Renal cortex interstitium (tissue), 11 donors: ENCODE results near the gene OCIAD2. TPM values are rescaled to one million over a fixed set of nuclear protein-coding genes. Genes with fewer than 3 reads are reported as not detected.
"Not testable (repeated sequence)": the region's sequence is repeated elsewhere in the genome, so short reads cannot be mapped to it uniquely, and the experiment has no call there.

ENCODE experiments used
- DNase-seq, 11 donors: peaks; one replicate each; pipeline ENCODE4 v3.0.0-alpha.2; 2013; ENCODE audit warnings: low read depth in 9 of 11, low spot score in 4 of 11; ENCODE audit errors: extremely low read depth in 1 of 11
- polyA plus RNA-seq, 3 donors: library from polyadenylated mRNA; unstranded; fragments of 120-200 nt; gene quantifications; one replicate each; pipeline ENCODE4 v1.2.1, GENCODE V29; 2013; ENCODE audit not compliant: insufficient read length in 3 of 3

OCIAD2 gene
- polyA plus RNA-seq, 3 donors, result 198 to 245 (median 210) TPM

DNA sequence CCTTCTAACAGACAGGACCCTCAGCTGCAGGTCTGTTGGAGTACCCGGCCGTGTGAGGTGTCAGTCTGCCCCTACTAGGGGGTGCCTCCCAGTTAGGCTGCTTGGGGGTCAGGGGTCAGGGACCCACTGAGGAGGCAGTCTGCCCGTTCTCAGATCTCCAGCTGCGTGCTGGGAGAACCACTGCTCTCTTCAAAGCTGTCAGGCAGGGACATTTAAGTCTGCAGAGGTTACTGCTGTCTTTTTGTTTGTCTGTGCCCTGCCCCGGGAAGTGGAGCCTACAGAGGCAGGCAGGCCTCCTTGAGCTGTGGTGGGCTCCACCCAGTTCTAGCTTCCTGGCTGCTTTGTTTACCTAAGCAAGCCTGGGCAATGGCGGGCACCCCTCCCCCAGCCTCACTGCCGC, 16.5 kb upstream of the OCIAD2 start:
- not testable (repeated sequence) for DNase-seq

DNA sequence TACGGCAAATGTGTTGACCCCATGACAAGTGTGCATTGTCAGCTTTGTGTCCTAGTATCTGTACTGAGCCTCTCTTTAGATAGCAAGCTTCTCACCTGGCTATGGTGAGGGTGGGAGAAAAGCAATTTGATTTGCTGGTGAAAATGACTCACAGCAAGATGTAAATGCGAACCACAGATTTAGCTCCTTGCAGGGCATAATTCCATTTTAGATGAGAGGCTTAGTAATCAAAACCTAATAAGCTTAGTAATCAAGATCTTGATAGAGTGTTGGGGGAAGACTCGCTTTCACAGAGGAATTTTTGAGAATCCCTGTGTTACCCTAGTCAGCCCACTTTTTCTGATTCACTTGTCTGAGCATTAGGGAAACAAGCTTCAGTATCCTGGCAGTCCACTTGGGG, 7.7 kb upstream of the OCIAD2 start:
- DNase-seq, result no peak

DNA sequence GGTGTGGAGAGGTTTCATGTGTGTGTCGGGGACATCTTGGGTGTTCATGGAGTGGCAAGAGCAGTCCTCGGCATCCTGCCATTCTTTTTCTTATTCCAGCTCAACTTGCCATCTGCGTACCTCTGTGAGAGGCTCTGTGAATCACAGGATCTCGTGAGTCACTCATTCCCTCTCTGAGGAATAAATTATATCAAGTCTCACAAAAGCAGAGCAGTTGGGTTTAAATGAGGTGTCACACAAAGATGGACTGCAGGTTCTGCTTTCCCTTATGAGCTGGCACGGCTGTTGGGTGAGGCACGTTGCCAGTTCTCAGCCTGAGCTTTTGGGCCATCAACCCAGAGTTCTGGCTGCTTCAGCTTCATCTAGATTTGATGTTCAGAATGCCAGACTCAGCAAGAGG, 6.8 kb upstream of the OCIAD2 start:
- no peak for DNase-seq

DNA sequence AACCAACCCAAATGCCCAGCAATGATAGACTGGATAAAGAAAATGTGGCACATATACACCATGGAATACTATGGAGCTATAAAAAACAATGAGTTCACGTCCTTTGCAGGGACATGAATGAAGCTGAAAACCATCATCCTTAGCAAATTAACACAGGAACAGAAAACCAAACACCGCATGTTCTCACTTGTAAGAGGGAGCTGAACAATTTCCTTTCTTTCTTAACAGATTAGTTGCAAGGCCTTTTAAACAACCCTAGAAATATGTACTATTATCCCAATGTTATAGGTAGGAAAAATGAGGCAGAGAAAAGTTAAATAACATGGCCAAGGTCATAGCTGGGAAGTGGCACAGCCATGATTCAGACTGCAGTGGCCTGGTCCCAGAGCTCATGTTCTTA, 5.8 kb upstream of the OCIAD2 start:
- DNase-seq, result no peak

DNA sequence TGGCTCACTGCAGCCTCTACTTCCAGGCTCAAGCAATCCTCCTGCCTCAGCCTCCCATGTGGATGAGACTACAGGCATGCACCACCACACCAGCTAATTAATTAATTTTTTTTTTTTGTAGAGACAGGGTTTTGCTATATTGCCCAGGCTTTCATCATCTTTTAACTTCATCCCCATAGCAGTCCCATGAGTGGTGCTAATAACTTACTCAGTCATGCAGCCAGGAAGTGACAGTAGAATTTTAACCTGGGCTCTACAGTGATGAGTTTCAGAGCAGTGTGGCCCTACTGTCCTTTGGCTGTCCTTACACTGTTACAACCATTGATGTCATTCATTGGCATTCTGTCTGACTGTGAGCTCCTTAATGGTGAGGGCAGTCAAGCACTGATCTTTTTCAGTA, 3.9 kb upstream of the OCIAD2 start:
- no peak for DNase-seq

DNA sequence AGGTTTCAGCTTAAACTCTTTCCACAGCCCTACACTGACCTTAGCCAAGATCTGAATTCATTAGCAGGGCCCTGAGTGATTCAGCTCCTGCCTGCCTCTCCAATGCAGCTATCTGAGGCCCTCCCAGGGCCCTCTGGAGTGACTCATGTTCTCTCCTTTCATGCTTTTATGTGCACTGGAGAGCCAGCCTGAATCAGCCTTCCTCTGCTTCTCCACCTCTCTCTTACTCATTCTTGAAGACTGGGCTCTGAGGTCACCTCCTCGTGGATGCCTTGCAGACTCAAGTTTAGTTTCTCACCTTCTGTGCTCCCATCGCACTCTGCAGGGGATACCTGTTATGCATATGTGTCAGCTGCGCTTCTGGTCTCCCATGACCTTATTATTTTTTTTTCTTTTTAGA, 3.1 kb upstream of the OCIAD2 start:
- no peak for DNase-seq

DNA sequence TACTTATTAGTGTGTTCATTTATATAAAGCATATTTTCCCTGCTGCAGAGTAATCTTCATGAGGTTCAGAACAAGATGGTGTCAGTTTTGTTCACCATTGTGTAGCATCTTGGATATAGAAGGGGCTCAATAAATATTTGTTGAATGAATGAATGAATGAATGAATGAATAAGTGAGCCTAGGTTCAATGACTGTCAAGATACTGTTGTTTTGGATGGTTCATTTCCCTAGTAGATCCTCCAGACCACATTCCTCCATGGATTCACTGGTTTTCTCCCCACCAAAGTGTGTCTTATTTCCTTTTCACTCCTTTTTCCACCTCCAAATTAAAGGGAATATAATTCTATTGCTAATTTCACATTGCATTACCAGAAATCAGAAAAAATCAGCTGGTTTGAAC, 2.1 kb upstream of the OCIAD2 start:
- no peak for DNase-seq

DNA sequence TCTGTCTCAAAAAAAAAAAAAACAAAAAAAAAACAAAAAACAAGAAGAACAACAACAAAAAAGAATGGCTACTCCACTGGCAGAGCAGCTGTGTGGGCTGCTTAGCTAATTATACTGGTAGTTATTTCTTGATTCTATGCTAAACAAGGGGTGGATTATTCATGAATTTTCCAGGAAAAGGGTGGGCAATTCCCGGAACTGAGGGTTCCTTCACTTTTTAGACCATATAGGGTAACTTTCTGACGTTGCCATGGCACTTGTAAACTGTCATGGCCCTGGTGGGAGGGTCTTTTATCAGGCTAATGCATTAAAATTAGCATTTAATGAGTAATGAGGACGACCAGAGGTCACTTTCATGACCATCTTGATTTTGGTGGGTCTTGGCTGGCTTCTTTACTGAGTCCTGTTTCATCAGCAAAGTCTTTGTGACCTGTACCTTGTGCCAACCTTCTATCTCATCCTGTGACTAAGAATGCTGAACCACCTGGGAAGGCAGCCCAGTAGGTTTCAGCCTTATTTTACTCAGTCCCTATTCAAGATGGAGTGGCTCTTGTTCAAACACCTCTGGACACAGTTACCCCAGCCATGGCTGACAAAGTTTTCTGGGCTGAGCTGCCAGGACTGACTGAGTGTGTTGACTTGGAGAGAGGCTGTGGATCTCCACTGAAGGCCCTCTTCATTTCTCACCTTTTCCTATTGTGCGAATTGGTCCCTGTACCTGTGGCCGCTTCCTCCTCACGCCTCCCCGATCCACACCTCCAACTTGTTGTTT, 1.3 kb upstream of the OCIAD2 start:
- DNase-seq, result no peak

DNA sequence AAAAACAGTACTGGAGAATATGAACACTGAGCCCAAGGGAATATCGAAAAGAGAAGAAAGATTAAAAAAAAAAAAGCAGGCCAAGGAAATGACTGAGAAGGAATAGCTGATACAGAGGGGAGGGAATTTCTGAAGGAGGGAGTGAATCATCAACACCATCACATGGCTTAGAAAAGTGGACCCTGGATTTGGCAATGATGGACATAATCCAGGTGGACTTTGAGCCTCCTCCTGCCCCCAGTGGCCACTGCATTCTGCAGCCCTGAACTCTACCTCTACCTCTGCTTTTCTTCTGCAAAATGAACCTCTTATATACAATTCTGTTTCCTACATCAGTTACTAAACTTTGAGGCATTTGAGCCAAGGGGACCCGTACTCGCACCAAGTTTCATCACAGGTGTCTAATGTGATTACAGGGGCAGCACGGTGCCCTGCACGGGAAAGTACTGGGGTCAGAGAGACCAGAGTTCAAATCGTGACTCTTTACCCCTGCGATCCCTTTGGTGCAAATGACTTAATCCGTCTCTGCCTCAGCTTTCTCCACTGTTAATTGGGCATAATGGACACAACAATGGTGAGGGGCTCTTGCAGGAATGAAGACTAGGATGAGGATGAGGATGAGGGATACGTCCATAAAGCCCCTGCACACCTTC, 1.1 kb downstream of the OCIAD2 start:
- DNase-seq, result peak in 2 of 11 donors; percentile 1 to 22

DNA sequence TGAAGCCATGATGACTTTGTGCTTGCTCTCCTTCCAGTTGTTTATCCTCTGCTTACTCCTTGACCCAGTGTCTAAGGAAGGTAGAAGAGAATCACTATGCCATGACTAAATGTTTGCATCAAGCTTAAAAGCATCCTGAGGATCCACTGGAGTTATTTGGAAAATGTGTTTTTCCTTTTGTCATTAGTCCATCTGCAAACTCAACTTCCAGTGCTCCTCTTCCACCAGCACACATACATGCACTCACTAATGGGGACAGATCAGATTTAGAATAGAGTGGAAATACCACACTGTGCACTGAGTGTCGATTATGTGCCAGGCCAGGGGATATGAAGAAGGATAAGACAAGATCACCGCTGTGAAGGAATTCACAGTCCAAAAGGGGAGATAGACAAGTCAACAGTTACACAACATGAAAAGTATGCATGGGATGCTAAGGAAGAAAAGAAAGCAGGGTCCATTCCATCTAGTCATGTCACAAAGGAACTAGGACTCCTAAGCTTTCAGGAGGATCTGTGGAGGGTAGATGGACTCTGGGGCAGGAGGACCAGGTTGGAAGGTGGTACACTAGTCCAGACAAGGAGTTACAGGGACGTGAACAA, 1.9 kb downstream of the OCIAD2 start:
- no peak for DNase-seq

DNA sequence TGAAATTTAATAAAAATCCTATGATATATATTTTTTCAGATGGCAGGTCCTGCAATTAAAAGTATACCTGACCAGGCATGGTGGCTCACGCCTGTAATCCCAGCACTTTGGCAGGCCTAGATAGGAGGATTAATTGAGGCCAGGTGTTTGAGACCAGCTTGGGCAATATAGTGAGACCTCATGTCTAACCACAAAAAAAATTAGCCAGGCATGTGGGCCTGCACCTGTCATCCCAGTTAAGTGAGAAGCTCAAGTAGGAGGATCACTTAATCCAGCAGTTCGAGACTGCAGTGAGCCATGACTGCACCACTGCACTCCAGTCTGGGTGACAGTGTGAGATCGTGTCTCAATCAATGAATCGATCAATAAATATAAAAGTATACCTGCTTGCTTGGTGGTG, 2.5 kb downstream of the OCIAD2 start:
- no peak for DNase-seq

DNA sequence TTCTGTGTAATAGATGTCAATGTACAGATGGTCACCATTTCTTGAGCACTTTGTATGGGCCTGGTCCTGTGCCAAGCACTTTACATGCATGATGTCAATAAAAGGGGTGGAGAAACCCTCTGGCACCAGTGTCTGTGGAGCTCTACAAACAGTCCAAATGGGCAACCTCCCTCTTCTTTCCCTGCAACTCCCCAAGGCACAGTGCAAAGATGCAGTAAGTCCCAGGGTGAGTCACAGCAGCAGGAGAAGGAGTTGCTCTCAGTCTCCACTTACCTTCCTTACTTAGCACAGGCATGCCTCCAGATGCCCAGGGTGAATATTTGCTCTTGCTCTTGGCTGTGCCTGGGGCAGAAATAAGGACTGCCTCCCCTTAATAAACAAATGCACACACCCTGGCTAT, 4.3 kb downstream of the OCIAD2 start:
- no peak for DNase-seq

DNA sequence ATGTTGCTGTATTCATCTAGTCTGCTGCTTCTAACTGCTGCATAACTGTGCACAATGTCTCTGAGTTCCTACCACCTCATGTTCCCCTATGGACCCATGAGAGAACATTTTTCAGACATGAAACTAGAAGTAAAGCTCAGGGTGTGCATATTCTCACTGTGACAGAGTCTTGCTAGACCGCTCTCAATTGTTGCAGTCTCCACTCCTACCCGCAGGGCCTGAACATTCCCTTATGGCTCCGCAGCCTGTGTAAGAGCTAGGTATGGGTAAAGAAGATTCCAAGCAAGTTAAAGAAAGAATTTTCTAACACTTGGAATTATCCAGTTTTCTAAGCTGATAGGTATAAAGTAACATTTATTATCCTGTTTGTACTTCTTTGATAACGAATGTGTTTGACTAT, 5.4 kb downstream of the OCIAD2 start:
- no peak for DNase-seq

DNA sequence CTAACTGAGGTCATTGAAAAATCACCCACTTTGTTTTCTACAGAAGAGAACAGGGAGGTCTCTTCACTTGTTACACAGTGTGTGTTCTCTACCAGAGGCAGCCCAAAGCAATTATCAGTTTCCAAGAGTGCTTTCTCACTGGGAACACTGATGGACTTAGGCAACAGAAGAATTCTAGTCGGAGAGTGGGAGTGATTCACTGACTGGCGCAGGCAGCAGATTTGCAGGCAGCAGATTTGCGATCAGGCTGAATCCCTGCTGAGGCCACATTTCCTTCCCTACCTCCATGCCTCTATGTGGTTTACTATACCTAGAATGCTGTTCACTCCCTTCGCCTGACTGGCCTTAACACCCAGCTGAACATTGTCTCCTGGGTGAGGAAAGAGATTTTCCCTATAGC, 6.6 kb downstream of the OCIAD2 start:
- no peak for DNase-seq

DNA sequence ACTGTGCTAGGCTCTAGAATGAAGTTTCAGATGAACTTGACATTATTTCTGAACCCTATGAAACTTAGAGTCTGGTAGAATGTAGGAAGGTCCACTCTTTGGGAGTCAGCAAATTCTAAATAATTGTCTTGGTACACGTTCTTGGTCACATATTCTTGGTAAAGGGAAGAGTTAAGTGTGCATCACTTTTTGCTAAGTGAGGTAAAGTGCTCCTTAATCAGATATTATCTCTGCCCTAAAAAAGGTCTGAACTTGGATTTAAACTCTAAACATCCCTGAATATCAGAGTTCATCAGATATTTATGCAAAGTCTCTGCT, 7.2 kb downstream of the OCIAD2 start:
- DNase-seq, result no peak

DNA sequence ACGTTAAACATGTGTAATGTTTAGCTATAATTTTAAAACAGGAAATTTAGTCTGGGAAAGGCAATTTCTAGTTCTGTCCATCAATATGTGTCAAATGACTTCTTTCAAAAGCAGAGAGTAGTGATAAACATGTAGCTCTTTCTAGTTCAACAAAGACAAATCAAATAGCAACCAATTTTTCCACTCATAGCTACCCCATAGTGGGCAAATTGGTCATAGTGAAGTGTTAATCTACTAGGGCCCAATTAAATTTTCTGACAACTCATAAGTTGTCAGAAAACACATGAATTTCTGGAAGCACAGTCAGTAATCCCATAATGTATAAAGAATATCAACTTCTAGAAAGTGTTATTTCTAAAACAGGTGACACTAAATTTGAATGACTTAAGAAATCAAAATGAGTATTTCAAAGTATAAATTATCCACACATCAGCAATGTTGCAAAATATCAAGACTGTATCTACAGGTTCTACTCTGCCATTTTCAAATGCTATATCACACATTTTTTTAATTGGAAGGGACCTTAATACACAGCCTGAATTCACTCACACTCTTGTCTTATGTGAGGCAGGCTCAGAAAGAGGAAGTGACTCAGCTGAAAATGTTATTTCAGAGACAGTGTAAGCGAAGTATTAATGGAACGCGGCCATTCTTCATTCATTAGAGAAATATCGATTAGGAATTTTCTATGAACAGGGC, 7.7 kb downstream of the OCIAD2 start:
- no peak for DNase-seq

DNA sequence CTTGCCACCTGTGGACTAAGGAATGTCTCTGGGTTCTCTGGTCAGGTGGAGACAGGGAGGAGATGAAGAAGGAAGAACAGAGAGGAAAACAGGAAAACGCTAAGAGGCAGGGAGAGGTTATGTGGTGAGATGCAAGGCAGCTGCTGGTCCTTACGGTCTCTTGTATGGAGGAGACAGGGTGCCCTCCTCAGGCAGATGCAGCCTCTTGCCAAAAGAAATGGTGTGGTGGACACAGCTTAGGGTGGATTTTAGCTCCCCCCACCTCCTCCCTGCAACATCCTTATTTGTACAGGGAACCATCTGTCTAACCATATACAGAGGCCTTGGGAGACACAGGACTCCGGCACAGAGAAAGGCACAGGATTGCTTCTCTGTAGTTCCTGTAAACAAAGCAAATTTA, 9.7 kb downstream of the OCIAD2 start:
- no peak for DNase-seq

DNA sequence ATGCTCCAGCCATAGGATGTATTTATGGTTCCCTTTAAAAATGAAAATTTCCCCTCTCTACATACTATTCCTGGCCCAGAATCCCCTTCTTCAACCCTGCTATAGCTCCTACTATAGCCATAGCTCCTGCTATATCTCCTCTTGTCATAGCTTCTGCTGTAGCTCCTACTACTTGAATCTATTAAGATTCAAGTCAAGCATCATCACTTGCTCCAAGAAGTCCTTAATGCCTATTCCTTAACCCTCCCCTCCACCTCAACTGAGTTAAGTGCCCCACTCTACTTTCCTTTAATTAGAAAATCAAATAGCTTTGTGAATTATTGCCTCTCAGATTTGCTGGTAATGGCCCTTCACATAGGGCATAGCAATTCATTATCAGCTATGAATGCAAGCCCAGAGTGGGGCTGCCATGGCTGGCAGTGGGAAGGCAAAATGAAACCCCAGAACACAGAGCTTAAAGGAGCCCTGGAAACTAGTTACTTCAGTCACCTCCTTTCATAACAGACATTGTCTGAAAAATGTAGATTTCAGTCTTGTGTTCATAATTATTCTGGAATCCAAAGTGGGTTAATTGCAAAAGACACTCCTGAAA, 15.4 kb downstream of the OCIAD2 start:
- DNase-seq, result no peak

DNA sequence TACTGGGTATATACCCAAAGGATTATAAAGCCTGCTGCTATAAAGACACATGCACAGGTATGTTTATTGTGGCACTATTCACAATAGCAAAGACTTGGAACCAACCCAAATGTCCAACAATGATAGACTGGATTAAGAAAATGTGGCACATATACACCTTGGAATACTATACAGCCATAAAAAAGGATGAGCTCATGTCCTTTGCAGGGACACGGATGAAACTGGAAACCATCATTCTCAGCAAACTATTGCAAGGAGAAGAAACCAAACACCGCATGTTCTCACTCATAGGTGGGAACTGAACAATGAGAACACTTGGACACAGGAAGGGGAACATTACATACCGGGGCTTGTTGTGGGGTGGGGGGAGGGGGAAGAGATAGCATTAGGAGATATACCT, 16.8 kb downstream of the OCIAD2 start:
- DNase-seq, result not testable (repeated sequence)

DNA sequence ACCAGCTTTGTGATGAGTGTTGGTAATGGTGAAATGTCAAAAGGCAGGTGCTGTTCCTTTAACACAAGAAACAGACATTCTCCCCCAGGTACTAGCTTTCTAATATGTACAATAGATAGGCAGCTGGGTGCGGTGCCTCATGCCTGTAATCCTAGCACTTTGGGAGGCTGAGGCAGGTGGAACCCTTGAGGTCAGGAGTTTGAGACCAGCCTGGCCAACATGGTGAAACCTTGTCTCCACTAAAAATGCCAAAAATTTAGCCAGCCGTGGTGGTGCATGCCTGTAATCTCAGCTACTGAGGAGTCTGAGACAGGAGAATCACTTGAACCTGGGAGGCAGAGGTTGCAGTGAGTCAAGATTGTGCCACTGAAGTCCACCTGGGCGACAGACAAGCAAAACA, 24.9 kb downstream of the OCIAD2 start:
- DNase-seq, result not testable (repeated sequence)
